Neural progenitor cell (in vitro differentiated cells): ENCODE results near the gene GON4L. TPM values are rescaled to one million over a fixed set of nuclear protein-coding genes. Genes with fewer than 3 reads are reported as not detected.
"Not testable (repeated sequence)": the region's sequence is repeated elsewhere in the genome, so short reads cannot be mapped to it uniquely, and the experiment has no call there.

ENCODE experiments used
- DNase-seq: peaks from one replicate; pipeline ENCODE4 v3.0.0-alpha.2; 2016; ENCODE audit warnings: low spot score
- H2AFZ ChIP-seq: fragments of 200-600 bp; sonication (generic); replicated peaks from 2 replicates; pipeline ENCODE4 v1.6.1; 2016; ENCODE audit warnings: antibody characterized with exemption
- H3F3A ChIP-seq: fragments of 200-600 bp; sonication (generic); 2 replicates; pipeline ENCODE4 v1.6.1; 2016; ENCODE audit warnings: antibody characterized with exemption, low read depth
- H3K27ac ChIP-seq: fragments of 200-600 bp; sonication (generic); 2 replicates; pipeline ENCODE4 v1.5.1; 2016; ENCODE audit warnings: mild to moderate bottlenecking
- H3K27me3 ChIP-seq: fragments of 200-600 bp; sonication (generic); 2 replicates; pipeline ENCODE4 v1.6.1; 2016; ENCODE audit warnings: mild to moderate bottlenecking, moderate library complexity
- H3K36me3 ChIP-seq: fragments of 200-600 bp; sonication (generic); 2 replicates; pipeline ENCODE4 v1.5.1; 2016
- H3K4me1 ChIP-seq: fragments of 200-600 bp; sonication (generic); 2 replicates; pipeline ENCODE4 v1.6.1; 2016; ENCODE audit warnings: mixed run types
- H3K4me2 ChIP-seq: fragments of 200-600 bp; sonication (generic); 2 replicates; pipeline ENCODE4 v1.6.1; 2016
- H3K4me3 ChIP-seq: fragments of 200-600 bp; sonication (generic); 2 replicates; pipeline ENCODE4 v1.5.1; 2016
- H3K79me2 ChIP-seq: fragments of 200-600 bp; sonication (generic); 2 replicates; pipeline ENCODE4 v1.6.1; 2016; ENCODE audit warnings: low read depth
- H3K9ac ChIP-seq: fragments of 200-600 bp; sonication (generic); 2 replicates; pipeline ENCODE4 v1.6.1; 2016
- H3K9me3 ChIP-seq: fragments of 200-600 bp; sonication (generic); 2 replicates; pipeline ENCODE4 v1.5.1; 2016; ENCODE audit warnings: low read depth
- H4K20me1 ChIP-seq: fragments of 200-600 bp; sonication (generic); 2 replicates; pipeline ENCODE4 v1.6.1; 2016; ENCODE audit warnings: low read depth
- H3K27ac Mint-ChIP-seq: 3 replicates; pipeline ENCODE4 v1.8.0; 2021; ENCODE audit warnings: mixed read lengths
- H3K27me3 Mint-ChIP-seq: 2 replicates; pipeline ENCODE4 v1.8.0; 2022; ENCODE audit warnings: low read depth, mild to moderate bottlenecking, inconsistent platforms, moderate library complexity, mixed read lengths; ENCODE audit not compliant: insufficient read depth
- H3K36me3 Mint-ChIP-seq: 3 replicates; pipeline ENCODE4 v1.8.0; 2021; ENCODE audit warnings: mixed read lengths
- H3K4me1 Mint-ChIP-seq: 3 replicates; pipeline ENCODE4 v1.8.0; 2021; ENCODE audit warnings: mixed read lengths
- H3K4me3 Mint-ChIP-seq: 3 replicates; pipeline ENCODE4 v1.8.0; 2021; ENCODE audit warnings: mild to moderate bottlenecking, moderate library complexity, mixed read lengths
- H3K9me3 Mint-ChIP-seq: 3 replicates; pipeline ENCODE4 v1.8.0; 2020; ENCODE audit warnings: mixed read lengths
- EZH2 ChIP-seq: fragments of 200-600 bp; sonication (generic); IDR thresholded peaks from 2 replicates; pipeline ENCODE4 v1.6.1; 2017; ENCODE audit warnings: antibody characterized with exemption, mild to moderate bottlenecking, moderate library complexity
- EZH2phosphoT487 ChIP-seq: fragments of 200-600 bp; sonication (generic); IDR thresholded peaks from 2 replicates; pipeline ENCODE4 v1.6.1; 2017; ENCODE audit warnings: antibody characterized with exemption
- total RNA-seq: library from RNA; depleted of rRNA; stranded (reverse); fragments of >200 nt; gene quantifications from 2 replicates; pipeline ENCODE4 v1.2.3, GENCODE V29; 2015; ENCODE audit warnings: low replicate concordance
- TF ChIP-seq, protein P1 (sequence below): fragments of 200-600 bp; sonication (generic); IDR thresholded peaks from 2 replicates; pipeline ENCODE4 v1.5.1; 2017; ENCODE audit warnings: antibody characterized with exemption, mild to moderate bottlenecking

Gene GON4L
- total RNA-seq, 1 donor from 2014 or later = 31.4 TPM

DNA sequence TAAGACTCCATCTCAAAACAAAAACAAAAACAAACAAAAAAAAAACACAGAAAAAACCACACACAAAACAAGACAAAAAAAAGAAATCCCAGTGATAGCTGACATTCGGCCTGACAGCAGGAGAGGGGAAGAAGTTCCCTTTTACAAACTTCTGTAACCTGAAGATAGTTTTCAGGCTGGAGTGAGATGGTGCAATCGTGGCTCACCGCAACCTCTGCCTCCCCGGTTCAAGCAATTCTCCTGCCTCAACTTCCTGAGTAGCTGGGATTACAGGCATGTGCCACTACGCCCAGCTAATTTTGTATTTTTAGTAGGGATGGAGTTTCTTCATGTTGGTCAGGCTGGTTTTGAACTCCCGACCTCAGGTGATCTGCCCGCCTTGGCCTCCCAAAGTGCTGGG lies 93.0 kb downstream of the GON4L start:
- not testable (repeated sequence) for H4K20me1 ChIP-seq, H3K79me2 ChIP-seq, H3K4me1 ChIP-seq, H3K36me3 ChIP-seq, H3K27me3 Mint-ChIP-seq, H2AFZ ChIP-seq, H3K27me3 ChIP-seq, H3K4me1 Mint-ChIP-seq, H3K27ac Mint-ChIP-seq, H3K9me3 ChIP-seq, H3K4me2 ChIP-seq, H3K27ac ChIP-seq, H3K9ac ChIP-seq, H3K4me3 Mint-ChIP-seq, H3K9me3 Mint-ChIP-seq, H3F3A ChIP-seq, DNase-seq, H3K4me3 ChIP-seq
- H3K36me3 Mint-ChIP-seq = peaks cover 46% of the 10 kb centered on the region

DNA sequence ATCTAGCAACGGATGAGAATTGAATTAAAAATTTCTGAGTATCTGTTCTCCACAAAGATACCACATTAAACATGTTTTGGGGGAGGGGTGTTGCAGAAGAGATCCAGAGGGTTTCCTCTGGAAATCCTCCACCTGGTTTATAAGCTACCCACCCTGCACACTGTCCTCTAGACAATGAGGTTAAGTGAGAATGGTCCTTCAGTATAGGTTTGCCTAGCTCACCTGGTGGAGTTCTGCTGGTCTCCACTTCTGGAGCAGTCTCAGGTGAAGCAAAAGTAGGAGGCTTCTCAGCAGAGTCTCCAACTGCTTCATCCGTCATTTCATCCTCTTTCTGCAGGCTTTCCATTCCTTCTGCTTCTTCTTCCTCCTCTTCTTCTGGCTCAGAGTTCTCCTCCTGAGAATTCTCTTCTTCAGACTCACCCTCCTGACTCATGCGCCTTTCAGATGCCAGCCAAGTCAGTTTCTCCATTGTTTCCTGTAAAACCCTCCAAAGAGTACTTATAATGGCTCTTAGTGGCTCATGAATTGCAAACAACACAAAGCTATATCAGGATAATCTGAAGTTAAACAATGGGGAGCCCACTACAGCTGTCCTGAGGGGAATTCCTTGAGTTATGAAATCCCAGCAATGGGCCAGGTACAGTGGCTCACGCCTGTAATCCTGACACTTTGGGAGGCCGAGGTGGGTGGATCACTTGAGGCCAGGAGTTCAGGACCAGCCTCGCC lies 93.8 kb downstream of the GON4L start:
- H3K4me3 Mint-ChIP-seq, H3K4me2 ChIP-seq, H3K4me1 ChIP-seq, H3K79me2 ChIP-seq, H3K27me3 Mint-ChIP-seq, H3F3A ChIP-seq, H4K20me1 ChIP-seq, H3K27ac ChIP-seq, H3K36me3 ChIP-seq, H3K27me3 ChIP-seq, H3K9me3 ChIP-seq, H3K9me3 Mint-ChIP-seq, H3K4me1 Mint-ChIP-seq, H3K9ac ChIP-seq, H3K4me3 ChIP-seq, H2AFZ ChIP-seq, H3K27ac Mint-ChIP-seq: not testable (repeated sequence)
- peak; percentile 55 for DNase-seq
- H3K36me3 Mint-ChIP-seq = peaks cover 42% of the 10 kb centered on the region

DNA sequence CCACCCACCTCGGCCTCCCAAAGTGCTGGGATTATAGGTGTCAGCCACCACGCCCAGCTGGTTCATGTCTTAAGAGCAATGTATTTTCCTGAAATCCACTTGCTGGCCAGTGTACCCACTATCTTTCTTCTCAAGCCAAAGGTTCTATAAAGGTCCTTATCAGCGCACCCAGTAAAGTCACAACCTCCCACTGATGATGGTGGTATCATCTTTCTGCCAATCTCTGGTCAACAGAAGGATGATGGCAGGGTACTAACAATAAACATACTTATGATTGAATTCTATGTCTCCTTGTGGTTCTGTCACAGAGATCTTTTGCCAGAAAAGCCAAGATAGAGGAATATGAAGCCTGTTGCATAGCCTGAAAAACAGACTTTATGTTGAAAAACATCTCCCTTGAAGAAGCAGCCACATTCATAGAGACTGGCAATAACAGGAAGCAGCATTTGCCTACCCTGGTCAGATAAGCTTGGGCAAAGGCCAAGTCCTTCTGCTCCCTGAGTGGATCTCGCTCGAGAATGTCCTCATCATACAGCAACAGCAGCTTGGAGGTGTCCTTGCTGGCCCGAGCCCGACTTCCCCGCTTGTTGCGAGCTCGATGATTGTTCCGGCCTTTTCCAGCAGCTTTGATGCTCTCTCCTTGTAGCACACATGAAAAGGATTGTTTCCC lies 95.1 kb downstream of the GON4L start:
- no peaks in the 10 kb centered on the region for H3K4me1 ChIP-seq
- H3K9me3 ChIP-seq = no peaks in the 10 kb centered on the region
- H3K9me3 Mint-ChIP-seq = no peaks in the 10 kb centered on the region
- no peak overlapping the region for H2AFZ ChIP-seq
- H3K4me1 Mint-ChIP-seq = no peaks in the 10 kb centered on the region
- H3K9ac ChIP-seq = no peak overlapping the region
- H3K36me3 Mint-ChIP-seq = peaks cover 44% of the 10 kb centered on the region
- H3K36me3 ChIP-seq = no peaks in the 10 kb centered on the region
- H3K27me3 Mint-ChIP-seq = peaks cover 2% of the 10 kb centered on the region
- no peaks in the 10 kb centered on the region for H3K79me2 ChIP-seq
- H3F3A ChIP-seq = peaks cover 8% of the 10 kb centered on the region
- H3K4me3 Mint-ChIP-seq = no peak overlapping the region
- H4K20me1 ChIP-seq = no peaks in the 10 kb centered on the region
- DNase-seq = no peak
- no peaks in the 10 kb centered on the region for H3K27me3 ChIP-seq
- H3K27ac Mint-ChIP-seq = peak overlapping the region; percentile 3
- H3K27ac ChIP-seq = no peak overlapping the region
- no peak overlapping the region for H3K4me3 ChIP-seq
- no peak overlapping the region for H3K4me2 ChIP-seq
- TF ChIP-seq EZH2phosphoT487 = no peak
- TF ChIP-seq, protein P1, sequence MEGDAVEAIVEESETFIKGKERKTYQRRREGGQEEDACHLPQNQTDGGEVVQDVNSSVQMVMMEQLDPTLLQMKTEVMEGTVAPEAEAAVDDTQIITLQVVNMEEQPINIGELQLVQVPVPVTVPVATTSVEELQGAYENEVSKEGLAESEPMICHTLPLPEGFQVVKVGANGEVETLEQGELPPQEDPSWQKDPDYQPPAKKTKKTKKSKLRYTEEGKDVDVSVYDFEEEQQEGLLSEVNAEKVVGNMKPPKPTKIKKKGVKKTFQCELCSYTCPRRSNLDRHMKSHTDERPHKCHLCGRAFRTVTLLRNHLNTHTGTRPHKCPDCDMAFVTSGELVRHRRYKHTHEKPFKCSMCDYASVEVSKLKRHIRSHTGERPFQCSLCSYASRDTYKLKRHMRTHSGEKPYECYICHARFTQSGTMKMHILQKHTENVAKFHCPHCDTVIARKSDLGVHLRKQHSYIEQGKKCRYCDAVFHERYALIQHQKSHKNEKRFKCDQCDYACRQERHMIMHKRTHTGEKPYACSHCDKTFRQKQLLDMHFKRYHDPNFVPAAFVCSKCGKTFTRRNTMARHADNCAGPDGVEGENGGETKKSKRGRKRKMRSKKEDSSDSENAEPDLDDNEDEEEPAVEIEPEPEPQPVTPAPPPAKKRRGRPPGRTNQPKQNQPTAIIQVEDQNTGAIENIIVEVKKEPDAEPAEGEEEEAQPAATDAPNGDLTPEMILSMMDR = no peak
- no peak for TF ChIP-seq EZH2

DNA sequence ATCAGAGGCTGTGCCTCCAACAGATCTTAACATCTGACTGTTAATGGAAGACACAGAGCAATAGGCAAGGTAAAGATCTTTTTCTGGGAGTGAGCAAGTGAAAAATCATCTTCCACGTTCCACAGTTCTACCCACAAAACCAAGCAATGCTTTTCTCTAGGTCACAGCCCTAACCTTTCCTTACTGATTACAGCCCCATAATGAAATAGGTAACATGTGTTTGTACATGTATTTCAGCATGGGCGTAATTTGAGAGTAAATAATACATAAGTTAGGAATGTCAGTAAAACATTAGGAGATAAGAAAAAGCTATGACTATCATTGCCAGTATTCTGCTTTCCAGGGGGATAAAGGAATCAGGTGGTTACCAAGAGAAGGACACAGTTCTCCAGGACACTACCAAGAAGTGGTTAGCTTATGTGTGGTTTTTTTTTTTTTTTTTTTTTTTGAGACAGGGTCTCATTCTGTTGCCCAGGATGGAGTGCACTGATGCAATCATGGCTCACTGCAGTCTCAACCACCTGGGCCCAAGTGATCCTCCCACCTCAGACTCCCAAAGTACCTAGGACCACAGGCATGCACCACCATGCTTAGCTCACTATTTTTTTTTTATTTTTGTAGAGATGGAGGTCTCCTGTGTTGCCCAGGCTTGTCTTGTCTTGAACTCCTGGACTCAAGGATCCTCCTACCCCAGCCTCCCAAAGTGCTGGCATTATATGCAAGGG lies 96.1 kb downstream of the GON4L start:
- Histone ChIP-seq H3K79me2 (no peaks in the 10 kb centered on the region), H3K9ac (no peak overlapping the region), H4K20me1 (no peaks in the 10 kb centered on the region), H3F3A (peaks cover 8% of the 10 kb centered on the region), H3K4me3 (no peak overlapping the region), H3K4me1 (no peaks in the 10 kb centered on the region), H3K27me3 (no peaks in the 10 kb centered on the region), H3K4me2 (no peak overlapping the region), H3K9me3 (no peaks in the 10 kb centered on the region), H2AFZ (no peak overlapping the region), H3K36me3 (no peaks in the 10 kb centered on the region), H3K27ac (peak overlapping the region; percentile 70)
- no peak overlapping the region for H3K27ac Mint-ChIP-seq
- no peaks in the 10 kb centered on the region for H3K4me1 Mint-ChIP-seq
- H3K4me3 Mint-ChIP-seq = no peak overlapping the region
- H3K27me3 Mint-ChIP-seq = peaks cover 2% of the 10 kb centered on the region
- H3K36me3 Mint-ChIP-seq = peaks cover 43% of the 10 kb centered on the region
- no peak for TF ChIP-seq EZH2phosphoT487
- TF ChIP-seq, protein P1 = no peak
- TF ChIP-seq EZH2 = no peak
- DNase-seq = no peak
- H3K9me3 Mint-ChIP-seq = no peaks in the 10 kb centered on the region
